ENCODE measurements around the gene TMTC4. TPM values are rescaled to one million over a fixed set of nuclear protein-coding genes. Genes with fewer than 3 reads are reported as not detected.
A peak's percentile ranks its signal among the peaks of the same experiment; 100 is the strongest.

TMTC4 gene
- total RNA-seq, 1 donor: 11.7 TPM

DNA sequence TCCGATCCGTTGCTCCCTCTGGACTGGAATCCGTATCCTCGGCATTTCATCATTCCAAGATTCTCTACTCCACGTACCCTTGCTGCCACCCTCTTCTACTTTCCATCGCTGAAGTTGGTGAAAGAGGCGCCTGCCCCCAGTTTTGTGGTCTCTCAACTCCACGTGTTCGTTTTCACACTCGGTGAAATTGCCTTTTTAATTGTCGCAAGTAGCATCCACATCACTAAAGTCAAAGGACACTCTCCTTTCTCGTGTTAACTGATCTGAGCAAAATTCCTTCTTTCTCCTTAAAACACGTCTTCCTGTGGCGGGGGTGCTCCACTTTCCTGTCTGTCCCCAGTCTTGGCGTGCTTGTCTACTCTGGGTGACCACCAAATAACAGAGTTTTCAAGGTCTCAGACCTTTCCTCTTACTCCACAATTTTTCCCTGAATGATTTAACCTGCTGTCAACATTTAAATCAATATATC lies 1.1 kb upstream of the TMTC4 start:
- DNase-seq (ENCODE audit: low read depth): no peak
- peak overlapping the region; percentile 85 for H3K4me3 ChIP-seq (ENCODE audit: low read depth, low read length)
- TF ChIP-seq, protein P1, sequence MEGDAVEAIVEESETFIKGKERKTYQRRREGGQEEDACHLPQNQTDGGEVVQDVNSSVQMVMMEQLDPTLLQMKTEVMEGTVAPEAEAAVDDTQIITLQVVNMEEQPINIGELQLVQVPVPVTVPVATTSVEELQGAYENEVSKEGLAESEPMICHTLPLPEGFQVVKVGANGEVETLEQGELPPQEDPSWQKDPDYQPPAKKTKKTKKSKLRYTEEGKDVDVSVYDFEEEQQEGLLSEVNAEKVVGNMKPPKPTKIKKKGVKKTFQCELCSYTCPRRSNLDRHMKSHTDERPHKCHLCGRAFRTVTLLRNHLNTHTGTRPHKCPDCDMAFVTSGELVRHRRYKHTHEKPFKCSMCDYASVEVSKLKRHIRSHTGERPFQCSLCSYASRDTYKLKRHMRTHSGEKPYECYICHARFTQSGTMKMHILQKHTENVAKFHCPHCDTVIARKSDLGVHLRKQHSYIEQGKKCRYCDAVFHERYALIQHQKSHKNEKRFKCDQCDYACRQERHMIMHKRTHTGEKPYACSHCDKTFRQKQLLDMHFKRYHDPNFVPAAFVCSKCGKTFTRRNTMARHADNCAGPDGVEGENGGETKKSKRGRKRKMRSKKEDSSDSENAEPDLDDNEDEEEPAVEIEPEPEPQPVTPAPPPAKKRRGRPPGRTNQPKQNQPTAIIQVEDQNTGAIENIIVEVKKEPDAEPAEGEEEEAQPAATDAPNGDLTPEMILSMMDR (IDR thresholded peaks at IDR 0.05; ENCODE audit: insufficient read depth, low read depth, low read length): no peak

DNA sequence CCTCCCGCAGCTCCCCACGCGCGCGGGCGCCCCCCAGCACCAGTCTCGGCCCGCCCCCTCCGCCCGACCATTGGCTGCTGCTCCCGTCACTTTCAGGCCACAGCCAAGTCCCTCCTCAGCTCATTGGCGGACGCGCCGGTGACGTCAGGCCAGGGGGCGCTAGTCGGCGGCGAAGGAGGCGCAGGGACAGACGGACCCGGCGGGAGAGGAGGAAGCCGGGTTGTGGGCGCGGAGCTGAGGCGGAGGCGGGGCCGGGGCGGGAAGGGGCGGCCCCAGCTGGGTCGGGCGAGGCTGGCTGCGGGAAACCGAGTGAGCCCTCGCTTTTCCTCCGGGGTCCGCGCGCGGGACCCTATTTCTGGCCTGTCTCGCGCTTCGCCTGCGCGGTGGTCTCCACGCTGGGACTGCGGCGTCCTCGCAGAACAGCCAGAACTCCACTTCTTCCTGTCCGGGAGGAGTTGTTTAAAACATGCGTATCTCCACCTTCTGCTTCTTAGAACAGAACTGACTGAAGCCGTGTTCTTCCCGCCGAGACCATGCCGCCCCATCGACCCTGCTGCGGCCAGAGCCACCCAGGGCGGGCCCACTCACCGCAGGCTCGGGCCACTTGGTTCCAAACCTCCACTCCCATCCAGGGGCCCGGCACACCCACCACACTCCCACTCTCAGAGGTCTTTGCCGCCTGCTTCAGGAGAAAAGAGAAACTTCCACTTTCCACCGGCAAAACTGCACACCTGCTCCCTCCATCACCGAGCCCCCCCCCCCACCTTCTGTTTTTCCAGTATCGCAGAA lies 471 bp upstream of the TMTC4 start:
- H3K4me3 ChIP-seq (ENCODE audit: low read depth, low read length): peak overlapping the region; percentile 85
- DNase-seq (ENCODE audit: low read depth): peak; percentile 98
- TF ChIP-seq, protein P1 (IDR thresholded peaks at IDR 0.05; ENCODE audit: insufficient read depth, low read depth, low read length): peak; percentile 25

DNA sequence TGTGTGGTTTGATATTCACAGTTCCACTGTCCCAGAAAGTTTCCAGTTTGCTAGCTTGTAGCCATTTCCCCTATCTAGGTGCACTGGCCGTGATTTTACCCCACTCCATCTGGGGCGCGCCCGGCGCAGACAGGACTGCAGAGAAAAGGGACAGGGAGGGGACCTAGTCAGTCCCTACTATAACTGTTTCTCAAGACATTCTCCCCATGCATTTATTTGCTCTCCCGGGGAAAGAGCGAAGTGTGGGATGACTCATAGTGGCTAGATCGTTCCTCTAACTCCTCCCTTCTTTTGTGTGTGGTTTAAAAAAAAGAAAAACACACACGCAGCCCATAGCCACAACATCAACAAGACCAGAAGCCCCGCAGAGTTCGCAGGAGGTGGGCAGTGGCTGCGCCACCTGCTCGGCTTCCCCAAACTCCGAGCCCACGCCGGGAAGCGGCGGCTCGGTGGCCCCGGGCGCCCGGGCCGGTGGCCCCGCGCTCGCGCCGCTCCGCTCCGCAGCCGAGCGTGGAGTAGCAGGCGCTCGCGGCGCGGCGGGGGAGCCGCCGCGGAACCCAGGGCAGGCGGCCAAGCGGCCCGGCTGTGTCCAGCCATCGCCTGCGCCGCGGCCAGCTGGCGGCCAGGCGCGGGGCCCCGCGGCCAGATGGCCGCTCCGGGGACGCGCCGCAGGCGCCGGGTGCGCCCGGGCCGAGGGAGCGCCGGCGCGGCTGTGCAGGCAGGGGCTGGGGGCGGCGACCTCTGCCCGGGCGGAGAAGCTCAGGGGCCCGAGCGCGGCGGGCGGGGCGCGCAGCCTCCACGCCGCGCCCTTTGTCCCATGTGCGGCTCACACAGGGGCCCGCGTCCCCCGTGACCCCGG lies 653 bp downstream of the TMTC4 start:
- TF ChIP-seq, protein P1 (IDR thresholded peaks at IDR 0.05; ENCODE audit: insufficient read depth, low read depth, low read length): no peak
- DNase-seq (ENCODE audit: low read depth): peak; percentile 87

DNA sequence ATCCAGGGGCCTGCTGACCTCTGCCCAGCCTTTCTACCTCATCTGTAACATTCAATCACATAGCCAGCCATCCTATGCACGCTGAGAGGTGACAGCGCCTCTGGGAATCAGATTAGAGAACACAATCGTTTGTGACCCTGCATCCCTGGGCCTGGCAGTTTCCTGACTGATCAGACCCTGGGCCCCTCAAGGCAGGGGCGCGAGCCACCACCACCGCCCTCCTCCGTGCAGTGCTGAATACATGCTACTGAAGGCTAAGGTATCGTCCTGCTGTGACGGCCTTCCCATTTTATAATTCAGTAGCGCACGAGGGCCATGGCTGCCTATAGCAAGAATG lies 1.3 kb downstream of the TMTC4 start:
- TF ChIP-seq, protein P1 (IDR thresholded peaks at IDR 0.05; ENCODE audit: insufficient read depth, low read depth, low read length): no peak
- no peak for DNase-seq (ENCODE audit: low read depth)

More for the DNA sequence above, 653 bp downstream of the TMTC4 start:
- peak overlapping the region; percentile 85 for H3K4me3 ChIP-seq (ENCODE audit: low read depth, low read length)

DNA sequence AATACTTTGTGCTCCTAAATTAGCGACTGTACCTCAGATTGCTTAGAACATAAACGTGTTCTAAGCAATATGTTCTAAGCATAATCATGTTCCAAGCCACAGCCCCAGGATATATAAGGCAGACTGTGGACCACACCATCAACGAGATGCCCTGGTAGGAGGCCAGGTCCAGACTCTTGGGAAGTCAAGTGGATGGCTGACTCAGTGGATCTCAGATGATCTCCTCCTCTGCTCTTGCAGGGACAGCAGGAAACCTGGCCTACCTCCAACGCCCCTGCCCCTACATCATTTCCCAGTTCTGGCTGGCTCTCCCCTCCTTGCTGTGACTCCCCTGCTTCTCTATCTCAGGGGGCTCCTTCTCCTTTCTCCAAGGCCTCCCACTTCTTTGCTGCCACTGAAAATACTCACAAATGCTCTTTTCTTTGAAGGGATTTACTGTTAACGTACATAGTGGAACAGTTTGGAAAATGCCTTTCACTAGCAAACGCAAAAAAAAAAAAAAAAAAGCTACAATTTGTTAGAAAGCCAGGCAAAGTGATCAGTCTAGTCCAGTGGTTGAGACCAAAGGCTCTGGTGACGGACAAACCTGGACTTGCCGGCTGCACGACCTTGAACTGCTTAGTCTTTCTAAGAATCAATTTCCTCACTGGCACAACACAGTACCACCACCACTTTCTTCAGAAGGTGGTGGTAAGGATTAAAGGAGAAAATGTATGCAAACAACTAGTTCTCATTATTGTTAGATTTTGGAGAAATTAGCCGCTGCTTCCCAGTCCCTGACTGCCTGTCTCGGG lies 3.0 kb downstream of the TMTC4 start:
- no peak for DNase-seq (ENCODE audit: low read depth)
- TF ChIP-seq, protein P1 (IDR thresholded peaks at IDR 0.05; ENCODE audit: insufficient read depth, low read depth, low read length): no peak
- H3K4me3 ChIP-seq (ENCODE audit: low read depth, low read length): no peak overlapping the region

More for the DNA sequence above, 1.3 kb downstream of the TMTC4 start:
- H3K4me3 ChIP-seq (ENCODE audit: low read depth, low read length): peak overlapping the region; percentile 85

DNA sequence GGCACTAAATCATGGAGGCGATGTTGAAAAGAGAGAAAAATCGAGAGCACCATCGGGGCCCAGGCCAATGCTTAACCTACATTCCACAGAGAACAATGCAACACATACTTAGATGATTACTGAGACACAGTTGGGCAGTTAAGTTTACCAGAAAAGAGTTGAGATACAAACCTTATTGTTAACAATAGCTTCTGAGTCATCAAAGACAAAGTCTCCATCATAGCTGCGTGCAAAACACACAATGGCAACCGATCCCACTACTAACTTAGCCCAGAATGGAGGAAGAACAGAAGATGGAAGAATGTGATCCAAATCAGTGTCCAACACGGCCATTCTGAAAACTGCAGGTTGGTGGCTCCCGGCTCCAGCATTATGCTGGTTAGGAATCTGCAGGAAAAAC lies 6.2 kb downstream of the TMTC4 start:
- TF ChIP-seq, protein P1 (IDR thresholded peaks at IDR 0.05; ENCODE audit: insufficient read depth, low read depth, low read length): no peak
- H3K4me3 ChIP-seq (ENCODE audit: low read depth, low read length): no peak overlapping the region
- no peak for DNase-seq (ENCODE audit: low read depth)

Data from fibroblast of villous mesenchyme (primary cell).